ENCODE results near the gene CPZ.

- TF ChIP-seq CTCF (IDR thresholded peaks at IDR 0.05; ENCODE audit: low read length) (no peak), EZH2 (IDR thresholded peaks at IDR 0.05; ENCODE audit: borderline replicate concordance, low read length) (no peak)
Measured at GRCh38 chr4:8548731-8549351, 43.7 kb upstream of the CPZ start.

Measured in OCI-LY1 (cell line).